CD4-positive, CD25-positive, alpha-beta regulatory T cell (primary cell): ENCODE measurements around the gene SIPA1L3. TPM values are rescaled to one million over a fixed set of nuclear protein-coding genes. Genes with fewer than 3 reads are reported as not detected.
"Not testable (repeated sequence)": the region's sequence is repeated elsewhere in the genome, so short reads cannot be mapped to it uniquely, and the experiment has no call there.

Experiments
- ATAC-seq, 2 donors: fragments of 150-1000 bp; cut with Tn5 transposase; one replicate each; pipeline ENCODE4 v1.10.0; 2021; ENCODE audit warnings: low read depth in 2 of 2, moderate number of reproducible peaks in 2 of 2, moderate library complexity in 1 of 2
- DNase-seq, 3 donors: peaks; one replicate each; pipeline versions ENCODE4 v3.0.0 to v3.0.0-alpha.2; 2012 to 2022; ENCODE audit warnings: mixed read lengths in 1 of 3
- H3K27ac ChIP-seq: one replicate; pipeline ENCODE4 v1.7.0; 2013; ENCODE audit warnings: mild to moderate bottlenecking, low read length; ENCODE audit not compliant: insufficient read depth, poor library complexity, severe bottlenecking
- H3K27me3 ChIP-seq: one replicate; pipeline ENCODE4 v1.7.0; 2013; ENCODE audit warnings: low read length; ENCODE audit not compliant: control insufficient read depth, insufficient read depth
- H3K36me3 ChIP-seq: one replicate; pipeline ENCODE4 v1.7.0; 2013; ENCODE audit warnings: mild to moderate bottlenecking, low read length, moderate library complexity; ENCODE audit not compliant: control insufficient read depth, insufficient read depth
- H3K4me1 ChIP-seq: 2 replicates; pipeline ENCODE4 v1.7.0; 2013; ENCODE audit warnings: mild to moderate bottlenecking, low read length; ENCODE audit not compliant: insufficient read depth, control insufficient read depth, poor library complexity, severe bottlenecking
- H3K4me3 ChIP-seq: one replicate; pipeline ENCODE4 v1.7.0; 2013; ENCODE audit warnings: low read depth, mild to moderate bottlenecking, low read length, moderate library complexity
- H3K9me3 ChIP-seq, 2 experiments: 1 replicate in 1 of 2; 2 replicates in 1 of 2; pipeline ENCODE4 v1.7.0; 2013; ENCODE audit warnings: low read length in 2 of 2, mild to moderate bottlenecking in 1 of 2, moderate library complexity in 1 of 2; ENCODE audit not compliant: control insufficient read depth in 2 of 2
- H3K27ac Mint-ChIP-seq, 3 donors: one replicate each; pipeline ENCODE4 v1.8.0; 2020 to 2022; ENCODE audit warnings: mild to moderate bottlenecking in 3 of 3, mixed read lengths in 3 of 3, moderate library complexity in 2 of 3
- H3K27me3 Mint-ChIP-seq: one replicate; pipeline ENCODE4 v1.8.0; 2022; ENCODE audit warnings: mild to moderate bottlenecking, mixed read lengths
- H3K36me3 Mint-ChIP-seq: one replicate; pipeline ENCODE4 v1.8.0; 2020; ENCODE audit warnings: mixed read lengths
- H3K4me1 Mint-ChIP-seq, 4 donors: one replicate each; pipeline ENCODE4 v1.8.0; 2020 to 2022; ENCODE audit warnings: mixed read lengths in 4 of 4, mild to moderate bottlenecking in 1 of 4
- H3K4me3 Mint-ChIP-seq, 4 donors: one replicate each; pipeline ENCODE4 v1.8.0; 2020 to 2022; ENCODE audit warnings: mild to moderate bottlenecking in 4 of 4, mixed read lengths in 4 of 4, moderate library complexity in 3 of 4
- H3K9me3 Mint-ChIP-seq, 7 donors: one replicate each; pipeline ENCODE4 v1.8.0; 2020 to 2022; ENCODE audit warnings: mixed read lengths in 7 of 7, mild to moderate bottlenecking in 3 of 7, moderate library complexity in 2 of 7
- polyA plus RNA-seq, 4 donors: library from polyadenylated mRNA; unstranded; fragments of 300-500 nt; fragmentation: Illumina TruSeq; gene quantifications; one replicate each; pipeline ENCODE4 v1.2.3, GENCODE V29; 2021
- total RNA-seq: library from RNA; stranded (reverse); gene quantifications from one replicate; pipeline ENCODE4 v1.2.3, GENCODE V29; 2022

Gene SIPA1L3
- total and polyA plus RNA-seq, 5 donors from 2014 or later, result 0.41 to 27.6 (median 1.7) TPM

DNA sequence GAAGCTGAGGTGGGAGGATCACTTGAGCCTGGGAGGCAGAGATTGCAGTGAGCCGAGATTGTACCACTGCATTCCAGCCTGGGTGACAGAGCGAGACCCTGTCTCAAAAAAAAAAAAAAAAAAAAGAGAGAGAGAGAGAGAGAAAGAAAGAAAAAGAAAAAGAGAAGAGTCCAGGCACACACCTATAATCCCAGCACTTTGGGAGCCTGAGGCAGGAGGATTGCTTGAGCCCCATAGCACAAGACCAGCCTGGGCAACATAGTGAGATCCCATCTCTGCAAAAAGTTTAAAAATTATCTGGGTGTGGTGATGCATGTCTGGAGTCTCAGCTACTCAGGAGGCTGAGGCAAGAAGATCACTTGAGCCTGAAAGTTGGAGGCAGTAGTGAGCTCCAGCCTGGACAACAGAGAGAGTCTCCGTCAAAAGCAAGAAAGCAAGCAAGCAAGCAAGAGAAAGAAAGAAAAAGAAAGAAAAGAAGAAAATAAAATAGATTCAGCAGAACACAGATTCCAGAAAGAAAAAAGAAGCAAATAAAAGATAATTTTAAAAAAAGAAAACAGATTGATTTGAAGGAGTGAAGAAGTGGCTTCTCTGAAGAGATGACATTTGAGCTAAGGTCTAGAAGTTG, 323.6 kb downstream of the SIPA1L3 start:
- not testable (repeated sequence) for DNase-seq, H3K4me3 Mint-ChIP-seq, H3K4me3 ChIP-seq, ATAC-seq, H3K9me3 Mint-ChIP-seq, H3K27me3 ChIP-seq, H3K9me3 ChIP-seq, H3K36me3 Mint-ChIP-seq, H3K36me3 ChIP-seq, H3K27ac Mint-ChIP-seq, H3K27ac ChIP-seq
- peaks cover 52% of the 10 kb centered on the region for H3K27me3 Mint-ChIP-seq
- H3K4me1 Mint-ChIP-seq, result peaks cover 0 to 18% (median 8%) of the 10 kb centered on the region in 4 donors
- peaks cover 10% of the 10 kb centered on the region for H3K4me1 ChIP-seq

DNA sequence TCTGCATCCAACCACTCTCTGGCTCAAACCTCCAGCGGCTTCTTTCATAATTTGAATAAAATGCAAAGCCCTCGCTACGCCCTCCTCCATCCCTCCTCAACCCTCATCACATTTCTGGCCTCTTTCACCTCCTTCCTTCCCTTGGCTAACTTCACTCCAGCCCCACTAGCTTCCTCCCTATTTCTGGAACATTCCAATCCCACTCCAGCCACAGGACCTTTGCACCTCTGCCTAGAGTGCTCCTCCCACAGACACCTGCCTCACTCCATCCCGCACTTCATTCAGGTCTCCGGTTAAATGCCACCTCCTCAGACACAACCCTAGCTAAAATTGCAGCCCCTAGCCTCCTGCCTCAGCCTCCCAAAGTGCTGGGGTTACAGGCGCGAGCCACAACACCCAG, 324.9 kb downstream of the SIPA1L3 start:
- Histone ChIP-seq H3K27me3 (peaks cover 10% of the 10 kb centered on the region), H3K4me1 (peaks cover 10% of the 10 kb centered on the region), H3K9me3 (no peaks in the 10 kb centered on the region), H3K27ac (no peak overlapping the region), H3K4me3 (no peak overlapping the region), H3K36me3 (no peaks in the 10 kb centered on the region)
- H3K4me3 Mint-ChIP-seq, result peak overlapping the region in 1 of 4 donors; percentile 12
- peaks cover under 1% of the 10 kb centered on the region for H3K36me3 Mint-ChIP-seq
- H3K27ac Mint-ChIP-seq, result no peak overlapping the region
- peaks cover 0 to 16% (median 7%) of the 10 kb centered on the region in 4 donors for H3K4me1 Mint-ChIP-seq
- ATAC-seq (no peak), DNase-seq (no peak)
- peaks cover 42% of the 10 kb centered on the region for H3K27me3 Mint-ChIP-seq
- H3K9me3 Mint-ChIP-seq, result no peaks in the 10 kb centered on the region

- DNase-seq, result peak; percentile 48 to 76 (median 50)
- Mint-ChIP-seq H3K4me3 (no peak overlapping the region), H3K36me3 (no peaks in the 10 kb centered on the region), H3K4me1 (peaks cover 0 to 6% (median 2%) of the 10 kb centered on the region in 4 donors), H3K27ac (no peak overlapping the region), H3K27me3 (peaks cover 28% of the 10 kb centered on the region), H3K9me3 (no peaks in the 10 kb centered on the region)
- Histone ChIP-seq H3K9me3 (no peaks in the 10 kb centered on the region), H3K27ac (no peak overlapping the region), H3K4me1 (peaks cover 5% of the 10 kb centered on the region), H3K4me3 (no peak overlapping the region), H3K27me3 (peaks cover 10% of the 10 kb centered on the region), H3K36me3 (no peaks in the 10 kb centered on the region)
- ATAC-seq, result peak in 1 of 2 donors; percentile 41
Measured at GRCh38 chr19:38233740-38234251, 326.8 kb downstream of the SIPA1L3 start.

- Mint-ChIP-seq H3K27ac (no peak overlapping the region), H3K9me3 (peaks cover 0 to under 1% (median 0%) of the 10 kb centered on the region in 7 donors), H3K36me3 (no peaks in the 10 kb centered on the region), H3K27me3 (peaks cover 28% of the 10 kb centered on the region), H3K4me1 (peaks cover 0 to 4% (median 2%) of the 10 kb centered on the region in 4 donors), H3K4me3 (no peak overlapping the region)
- Histone ChIP-seq H3K4me3 (no peak overlapping the region), H3K36me3 (no peaks in the 10 kb centered on the region), H3K27ac (no peak overlapping the region), H3K4me1 (no peaks in the 10 kb centered on the region), H3K9me3 (no peaks in the 10 kb centered on the region), H3K27me3 (peaks cover 10% of the 10 kb centered on the region)
- ATAC-seq, result no peak
- DNase-seq, result no peak
Measured at GRCh38 chr19:38234615-38235014, 327.6 kb downstream of the SIPA1L3 start.

- peaks cover 0 to 3% (median 0%) of the 10 kb centered on the region in 7 donors for H3K9me3 Mint-ChIP-seq
- no peak overlapping the region for H3K4me3 ChIP-seq
- no peak overlapping the region for H3K27ac ChIP-seq
- H3K4me1 ChIP-seq, result peaks cover 3% of the 10 kb centered on the region
- no peaks in the 10 kb centered on the region for H3K36me3 ChIP-seq
- H3K27me3 ChIP-seq, result no peaks in the 10 kb centered on the region
- peaks cover 18% of the 10 kb centered on the region for H3K27me3 Mint-ChIP-seq
- ATAC-seq, result no peak
- DNase-seq, result no peak
- H3K9me3 ChIP-seq, result no peaks in the 10 kb centered on the region
- H3K36me3 Mint-ChIP-seq, result no peaks in the 10 kb centered on the region
- peaks cover 0 to 3% (median 2%) of the 10 kb centered on the region in 4 donors for H3K4me1 Mint-ChIP-seq
- no peak overlapping the region for H3K4me3 Mint-ChIP-seq
- no peak overlapping the region for H3K27ac Mint-ChIP-seq
Measured at GRCh38 chr19:38239816-38240215, 332.8 kb downstream of the SIPA1L3 start.

GRCh38 chr19:38243279-38243673, 336.3 kb downstream of the SIPA1L3 start:
- Histone ChIP-seq H3K27ac (no peak overlapping the region), H3K4me3 (no peak overlapping the region), H3K27me3 (no peaks in the 10 kb centered on the region), H3K4me1 (peaks cover 3% of the 10 kb centered on the region), H3K36me3 (no peaks in the 10 kb centered on the region), H3K9me3 (no peaks in the 10 kb centered on the region)
- Mint-ChIP-seq H3K27me3 (peaks cover 18% of the 10 kb centered on the region), H3K27ac (no peak overlapping the region), H3K4me3 (no peak overlapping the region), H3K36me3 (no peaks in the 10 kb centered on the region), H3K4me1 (peaks cover 0 to 3% (median 2%) of the 10 kb centered on the region in 4 donors), H3K9me3 (peaks cover 0 to 3% (median 0%) of the 10 kb centered on the region in 7 donors)
- DNase-seq (no peak), ATAC-seq (no peak)

DNA sequence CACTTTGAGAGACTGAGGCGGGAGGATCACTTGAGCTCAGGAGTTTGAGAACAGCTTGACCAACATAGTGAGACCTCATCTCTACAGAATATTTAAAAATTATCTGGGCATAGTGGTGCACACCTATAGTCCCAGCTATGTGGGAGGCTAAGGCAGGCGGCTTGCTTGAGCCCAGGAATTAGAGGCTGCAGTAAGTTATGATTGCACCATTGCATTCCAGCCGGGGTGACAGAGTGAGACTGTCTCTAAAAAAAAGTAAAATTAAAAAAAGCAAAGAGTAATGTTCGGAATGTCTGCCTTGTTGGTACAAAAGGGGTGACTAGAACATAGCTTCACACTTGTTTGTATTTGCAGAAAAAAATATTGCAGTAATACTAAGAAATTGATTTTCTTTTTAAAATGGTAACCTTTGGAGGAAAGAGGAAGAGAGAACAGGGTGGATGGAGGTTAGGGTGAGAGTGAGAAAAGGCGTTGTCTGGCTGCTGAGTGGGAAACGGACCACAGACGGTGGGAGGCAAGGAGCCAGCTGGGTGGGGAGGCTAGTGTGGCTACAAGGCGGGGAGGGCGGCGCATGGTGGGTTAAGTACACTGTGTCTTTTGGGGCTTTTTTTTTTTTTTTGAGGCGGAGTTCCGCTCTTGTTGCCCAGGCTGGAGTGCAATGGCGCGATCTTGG, 339.0 kb downstream of the SIPA1L3 start:
- Histone ChIP-seq H3K27ac (no peak overlapping the region), H3K36me3 (no peaks in the 10 kb centered on the region), H3K27me3 (no peaks in the 10 kb centered on the region), H3K4me3 (no peak overlapping the region), H3K9me3 (no peaks in the 10 kb centered on the region), H3K4me1 (peaks cover 3% of the 10 kb centered on the region)
- Mint-ChIP-seq H3K4me1 (peaks cover 0 to 3% (median 2%) of the 10 kb centered on the region in 4 donors), H3K9me3 (no peaks in the 10 kb centered on the region), H3K27me3 (peaks cover 9% of the 10 kb centered on the region), H3K36me3 (no peaks in the 10 kb centered on the region), H3K4me3 (no peak overlapping the region), H3K27ac (no peak overlapping the region)
- DNase-seq (no peak), ATAC-seq (no peak)
